ENCODE measurements around the gene AFF3. TPM values are rescaled to one million over a fixed set of nuclear protein-coding genes. Genes with fewer than 3 reads are reported as not detected.

AFF3 gene
- total and polyA plus RNA-seq, 2 of the 4 experiments (the other 2 are of a cell fraction) = 12.9 to 14.3 TPM

DNA sequence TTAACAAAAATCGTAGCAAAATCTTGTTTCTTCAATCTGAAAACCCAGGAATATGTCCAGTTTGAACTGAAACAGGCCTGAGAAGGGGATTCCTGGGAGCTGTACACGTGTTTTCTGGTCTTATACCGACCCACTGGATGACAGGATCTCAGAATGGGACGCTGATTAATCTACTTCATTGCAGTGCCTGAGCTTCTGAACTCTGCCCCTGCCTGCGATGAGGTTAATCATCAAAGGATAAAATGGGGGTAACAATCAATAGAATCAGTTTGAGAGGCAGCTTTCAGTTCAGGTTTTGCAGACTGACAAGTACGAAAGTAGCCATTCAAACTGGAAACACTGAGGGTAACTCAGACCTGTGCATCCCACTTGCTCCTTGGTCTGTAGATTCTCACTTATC lies 378.6 kb downstream of the AFF3 start:
- CTCF ChIA-PET = interaction anchor here (1.3 kb wide), 1 partner anchor 204 kb away, joined by 3 read pairs; no protein-coding TSS in a partner anchor
- no peak overlapping the region for H2AK9ac ChIP-seq (replicated peaks; ENCODE audit: low read depth, low read length, poor library complexity)
- in situ Hi-C loops (cut with MboI; ENCODE audit: low sequenced_read_pairs) = no loop called here

More for the DNA sequence above, 378.6 kb downstream of the AFF3 start:
- H3K79me1 ChIP-seq (ENCODE audit: low read depth in 1 of 2, low read length in 2 of 2) = peaks cover 0 to 8% of the 10 kb centered on the region in 2 experiments; a peak in 1 of 4 replicates
- H3K27ac ChIP-seq (ENCODE audit: insufficient read depth, low read length) = no peak overlapping the region
- no peak for DNase-seq
- H3K23ac ChIP-seq (ENCODE audit: low read depth, low read length) = 0 out of 2 replicates have a peak overlapping the region, but pooled peaks have one; percentile 25
- no TSS peak for BruUV-seq (replicated peaks)
- no peak for ATAC-seq (ENCODE audit: low read depth)
- no peaks in the 10 kb centered on the region for H3K9me3 ChIP-seq (ENCODE audit: control insufficient read depth, insufficient read depth, low read length)
- no peak overlapping the region for H2BK15ac ChIP-seq (ENCODE audit: low read depth, low read length)
- H3K4me3 ChIP-seq (ENCODE audit: insufficient read depth, low read depth, low read length) = no peak overlapping the region
- no peaks in the 10 kb centered on the region for H3K27me3 ChIP-seq (ENCODE audit: control insufficient read depth, insufficient read depth, low read length)
- H2AFZ ChIP-seq (replicated peaks; ENCODE audit: low read length, poor library complexity) = no peak overlapping the region
- dilution Hi-C loops (cut with HindIII; ENCODE audit: low sequenced_read_pairs, unreplicated experiment) = no loop called here
- no peaks in the 10 kb centered on the region for H3K4me1 ChIP-seq (ENCODE audit: control insufficient read depth, insufficient read depth, low read length)
- no peak overlapping the region for H3K56ac ChIP-seq (ENCODE audit: extremely low read depth, insufficient read depth, low read length)
- peaks cover 2% of the 10 kb centered on the region; the same call in 1 of the 2 replicates for H3K9me1 ChIP-seq (ENCODE audit: insufficient read depth, low read length)
- H3K14ac ChIP-seq (replicated peaks; ENCODE audit: low read depth, low read length) = no peak overlapping the region
- TF ChIP-seq BHLHE40 (IDR thresholded peaks at IDR 0.05; ENCODE audit: low read depth, low read length) = no peak
- no peak for TF ChIP-seq RAD21 (IDR thresholded peaks at IDR 0.05; ENCODE audit: low read length)
- TF ChIP-seq MAZ (IDR thresholded peaks at IDR 0.05; ENCODE audit: borderline replicate concordance, low read depth, low read length) = no peak
- TF ChIP-seq MXI1 (IDR thresholded peaks at IDR 0.05; ENCODE audit: borderline replicate concordance, low read depth, low read length) = no peak
- TF ChIP-seq ELK1 (IDR thresholded peaks at IDR 0.05; ENCODE audit: borderline replicate concordance, low read depth, low read length) = no peak
- no peak for TF ChIP-seq SMC3 (IDR thresholded peaks at IDR 0.05; ENCODE audit: low read depth, low read length)
- TF ChIP-seq NFE2L2 (IDR thresholded peaks at IDR 0.05; ENCODE audit: low read depth, low read length) = no peak
- TF ChIP-seq RFX5 (IDR thresholded peaks at IDR 0.05; ENCODE audit: low read depth, low read length) = no peak
- TF ChIP-seq CEBPB (IDR thresholded peaks at IDR 0.05; ENCODE audit: low read depth, low read length) = no peak
- no peak for TF ChIP-seq POLR2A (IDR thresholded peaks at IDR 0.05; ENCODE audit: low read depth, low read length)
- no peak for TF ChIP-seq RCOR1 (IDR thresholded peaks at IDR 0.05; ENCODE audit: insufficient replicate concordance, low read length)
- no peak for TF ChIP-seq MAFK (IDR thresholded peaks at IDR 0.05; ENCODE audit: low read depth, low read length)
- TF ChIP-seq, protein P1, sequence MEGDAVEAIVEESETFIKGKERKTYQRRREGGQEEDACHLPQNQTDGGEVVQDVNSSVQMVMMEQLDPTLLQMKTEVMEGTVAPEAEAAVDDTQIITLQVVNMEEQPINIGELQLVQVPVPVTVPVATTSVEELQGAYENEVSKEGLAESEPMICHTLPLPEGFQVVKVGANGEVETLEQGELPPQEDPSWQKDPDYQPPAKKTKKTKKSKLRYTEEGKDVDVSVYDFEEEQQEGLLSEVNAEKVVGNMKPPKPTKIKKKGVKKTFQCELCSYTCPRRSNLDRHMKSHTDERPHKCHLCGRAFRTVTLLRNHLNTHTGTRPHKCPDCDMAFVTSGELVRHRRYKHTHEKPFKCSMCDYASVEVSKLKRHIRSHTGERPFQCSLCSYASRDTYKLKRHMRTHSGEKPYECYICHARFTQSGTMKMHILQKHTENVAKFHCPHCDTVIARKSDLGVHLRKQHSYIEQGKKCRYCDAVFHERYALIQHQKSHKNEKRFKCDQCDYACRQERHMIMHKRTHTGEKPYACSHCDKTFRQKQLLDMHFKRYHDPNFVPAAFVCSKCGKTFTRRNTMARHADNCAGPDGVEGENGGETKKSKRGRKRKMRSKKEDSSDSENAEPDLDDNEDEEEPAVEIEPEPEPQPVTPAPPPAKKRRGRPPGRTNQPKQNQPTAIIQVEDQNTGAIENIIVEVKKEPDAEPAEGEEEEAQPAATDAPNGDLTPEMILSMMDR (conservative IDR thresholded peaks at IDR 0.05; ENCODE audit: low read depth, low read length) = no peak
- TF ChIP-seq, protein P2, sequence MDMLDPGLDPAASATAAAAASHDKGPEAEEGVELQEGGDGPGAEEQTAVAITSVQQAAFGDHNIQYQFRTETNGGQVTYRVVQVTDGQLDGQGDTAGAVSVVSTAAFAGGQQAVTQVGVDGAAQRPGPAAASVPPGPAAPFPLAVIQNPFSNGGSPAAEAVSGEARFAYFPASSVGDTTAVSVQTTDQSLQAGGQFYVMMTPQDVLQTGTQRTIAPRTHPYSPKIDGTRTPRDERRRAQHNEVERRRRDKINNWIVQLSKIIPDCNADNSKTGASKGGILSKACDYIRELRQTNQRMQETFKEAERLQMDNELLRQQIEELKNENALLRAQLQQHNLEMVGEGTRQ (IDR thresholded peaks at IDR 0.05; ENCODE audit: low read depth, low read length) = no peak
- TF ChIP-seq CHD1 (IDR thresholded peaks at IDR 0.05; ENCODE audit: low read depth, low read length) = no peak
- TF ChIP-seq FOS (IDR thresholded peaks at IDR 0.05; ENCODE audit: low read depth, low read length) = no peak
- no peak overlapping the region for H2BK20ac ChIP-seq (ENCODE audit: low read depth, low read length)
- H3K4me2 ChIP-seq (ENCODE audit: low read depth, low read length) = no peak overlapping the region
- WGBS, 2 experiments (ENCODE audit: extremely low coverage in 2 of 2, insufficient read length in 1 of 2) = 85% methylated on average over 6 of the region's 6 CpGs; no CpG with 5 or more reads in 1 of the 2 experiments
- no peak overlapping the region; the same call in 1 of the 2 replicates for H4K5ac ChIP-seq (ENCODE audit: low read depth, low read length)
- H2BK120ac ChIP-seq (ENCODE audit: low read depth, low read length) = no peak overlapping the region
- no peak overlapping the region for H2BK5ac ChIP-seq (ENCODE audit: low read depth, low read length, poor library complexity, severe bottlenecking)
- H3K9ac ChIP-seq (ENCODE audit: low read depth, low read length) = no peak overlapping the region
- H4K91ac ChIP-seq (ENCODE audit: insufficient read depth, low read depth, low read length) = 0 out of 2 replicates have a peak overlapping the region, but pooled peaks have one; percentile 9
- no peaks in the 10 kb centered on the region for H4K20me1 ChIP-seq (ENCODE audit: insufficient read depth, low read length)
- no peak overlapping the region for H3K18ac ChIP-seq (ENCODE audit: low read depth, low read length)
- H3K4ac ChIP-seq (ENCODE audit: low read depth, low read length) = peak overlapping the region; percentile 24; the same call in 1 of the 2 replicates
- no peak overlapping the region for H4K8ac ChIP-seq (ENCODE audit: low read depth in 2 of 2, low read length in 2 of 2)
- intact Hi-C loops (cut with micrococcal nuclease) = no loop called here
- POLR2A ChIA-PET (ENCODE audit: unreplicated experiment) = no interaction called here
- H3K36me3 ChIP-seq (ENCODE audit: control insufficient read depth, insufficient read depth, low read length) = 0 out of 2 replicates have a peak, but pooled peaks cover 3% of the 10 kb centered on the region
- no peak overlapping the region for H2AK5ac ChIP-seq (ENCODE audit: low read depth, low read length)

Measured in IMR-90 (cell line).